ENCODE data around the gene VEZT.

VEZT gene

GRCh38 chr12:95208678-95209077 is 8.9 kb upstream of the VEZT start:
- Histone ChIP-seq H3K36me3 (ENCODE audit: control insufficient read depth, insufficient read depth, low read length) (no peaks in the 10 kb centered on the region; the same call in 1 of the 2 replicates), H3K27me3 (ENCODE audit: control insufficient read depth, insufficient read depth, low read length) (no peaks in the 10 kb centered on the region), H3K27ac (ENCODE audit: low read length) (no peak overlapping the region), H3K9me3 (ENCODE audit: control insufficient read depth, insufficient read depth, low read length) (no peaks in the 10 kb centered on the region), H3K4me3 (ENCODE audit: low read length) (no peak overlapping the region), H3K4me1 (ENCODE audit: control insufficient read depth, insufficient read depth, low read length) (peaks cover 8% of the 10 kb centered on the region)
- DNase-seq (ENCODE audit: low read depth, low spot score): no peak
- WGBS (ENCODE audit: insufficient coverage, insufficient read length): no CpG with 5 or more reads among the region's 7 CpGs

- Histone ChIP-seq H3K4me3 (ENCODE audit: low read length) (no peak overlapping the region), H3K36me3 (ENCODE audit: control insufficient read depth, insufficient read depth, low read length) (no peaks in the 10 kb centered on the region; the same call in 1 of the 2 replicates), H3K27me3 (ENCODE audit: control insufficient read depth, insufficient read depth, low read length) (no peaks in the 10 kb centered on the region), H3K27ac (ENCODE audit: low read length) (no peak overlapping the region), H3K9me3 (ENCODE audit: control insufficient read depth, insufficient read depth, low read length) (no peaks in the 10 kb centered on the region), H3K4me1 (ENCODE audit: control insufficient read depth, insufficient read depth, low read length) (peaks cover 4% of the 10 kb centered on the region)
- no CpG with 5 or more reads among the region's 4 CpGs for WGBS (ENCODE audit: insufficient coverage, insufficient read length)
- no peak for DNase-seq (ENCODE audit: low read depth, low spot score)
These were observed 5.0 kb upstream of the VEZT start for GRCh38 chr12:95212586-95212985.

- Histone ChIP-seq H3K27ac (ENCODE audit: low read length) (no peak overlapping the region), H3K9me3 (ENCODE audit: control insufficient read depth, insufficient read depth, low read length) (no peaks in the 10 kb centered on the region), H3K4me1 (ENCODE audit: control insufficient read depth, insufficient read depth, low read length) (peaks cover 2% of the 10 kb centered on the region), H3K27me3 (ENCODE audit: control insufficient read depth, insufficient read depth, low read length) (no peaks in the 10 kb centered on the region), H3K36me3 (ENCODE audit: control insufficient read depth, insufficient read depth, low read length) (no peaks in the 10 kb centered on the region), H3K4me3 (ENCODE audit: low read length) (no peak overlapping the region)
- no CpG with 5 or more reads among the region's 4 CpGs for WGBS (ENCODE audit: insufficient coverage, insufficient read length)
- DNase-seq (ENCODE audit: low read depth, low spot score): no peak
These were observed 4.5 kb upstream of the VEZT start for GRCh38 chr12:95213119-95213518.

- Histone ChIP-seq H3K27me3 (ENCODE audit: control insufficient read depth, insufficient read depth, low read length) (no peaks in the 10 kb centered on the region), H3K4me3 (ENCODE audit: low read length) (no peak overlapping the region), H3K36me3 (ENCODE audit: control insufficient read depth, insufficient read depth, low read length) (no peaks in the 10 kb centered on the region), H3K27ac (ENCODE audit: low read length) (no peak overlapping the region), H3K9me3 (ENCODE audit: control insufficient read depth, insufficient read depth, low read length) (no peaks in the 10 kb centered on the region), H3K4me1 (ENCODE audit: control insufficient read depth, insufficient read depth, low read length) (no peaks in the 10 kb centered on the region; the same call in 1 of the 2 replicates)
- no CpG with 5 or more reads among the region's 1 CpG for WGBS (ENCODE audit: insufficient coverage, insufficient read length)
- DNase-seq (ENCODE audit: low read depth, low spot score): no peak
These were observed 3.7 kb upstream of the VEZT start for GRCh38 chr12:95213928-95214327.

- no peak for DNase-seq (ENCODE audit: low read depth, low spot score)
- Histone ChIP-seq H3K36me3 (ENCODE audit: control insufficient read depth, insufficient read depth, low read length) (no peaks in the 10 kb centered on the region), H3K27me3 (ENCODE audit: control insufficient read depth, insufficient read depth, low read length) (no peaks in the 10 kb centered on the region), H3K9me3 (ENCODE audit: control insufficient read depth, insufficient read depth, low read length) (no peaks in the 10 kb centered on the region), H3K4me3 (ENCODE audit: low read length) (no peak overlapping the region), H3K27ac (ENCODE audit: low read length) (no peak overlapping the region), H3K4me1 (ENCODE audit: control insufficient read depth, insufficient read depth, low read length) (no peaks in the 10 kb centered on the region; the same call in 1 of the 2 replicates)
- WGBS (ENCODE audit: insufficient coverage, insufficient read length): no CpG with 5 or more reads among the region's 3 CpGs
These were observed 3.1 kb upstream of the VEZT start for GRCh38 chr12:95214466-95214865.

GRCh38 chr12:95215949-95216348 is 1.7 kb upstream of the VEZT start:
- H3K36me3 ChIP-seq (ENCODE audit: control insufficient read depth, insufficient read depth, low read length): no peaks in the 10 kb centered on the region
- no peaks in the 10 kb centered on the region; the same call in 1 of the 2 replicates for H3K4me1 ChIP-seq (ENCODE audit: control insufficient read depth, insufficient read depth, low read length)
- no CpG with 5 or more reads among the region's 1 CpG for WGBS (ENCODE audit: insufficient coverage, insufficient read length)
- peak overlapping the region; percentile 91; the same call in 1 of the 2 replicates for H3K4me3 ChIP-seq (ENCODE audit: low read length)
- H3K9me3 ChIP-seq (ENCODE audit: control insufficient read depth, insufficient read depth, low read length): no peaks in the 10 kb centered on the region
- DNase-seq (ENCODE audit: low read depth, low spot score): no peak
- no peaks in the 10 kb centered on the region for H3K27me3 ChIP-seq (ENCODE audit: control insufficient read depth, insufficient read depth, low read length)
- no peak overlapping the region for H3K27ac ChIP-seq (ENCODE audit: low read length)

- Histone ChIP-seq H3K27me3 (ENCODE audit: control insufficient read depth, insufficient read depth, low read length) (no peaks in the 10 kb centered on the region), H3K27ac (ENCODE audit: low read length) (no peak overlapping the region), H3K4me3 (ENCODE audit: low read length) (peak overlapping the region; percentile 91), H3K4me1 (ENCODE audit: control insufficient read depth, insufficient read depth, low read length) (peaks cover 1% of the 10 kb centered on the region), H3K36me3 (ENCODE audit: control insufficient read depth, insufficient read depth, low read length) (no peaks in the 10 kb centered on the region), H3K9me3 (ENCODE audit: control insufficient read depth, insufficient read depth, low read length) (no peaks in the 10 kb centered on the region)
- no peak for DNase-seq (ENCODE audit: low read depth, low spot score)
- WGBS (ENCODE audit: insufficient coverage, insufficient read length): no CpG with 5 or more reads among the region's 45 CpGs
These were observed 763 bp upstream of the VEZT start for GRCh38 chr12:95216711-95217376.

- Histone ChIP-seq H3K36me3 (ENCODE audit: control insufficient read depth, insufficient read depth, low read length) (no peaks in the 10 kb centered on the region), H3K4me3 (ENCODE audit: low read length) (peak overlapping the region; percentile 60; the same call in 1 of the 2 replicates), H3K9me3 (ENCODE audit: control insufficient read depth, insufficient read depth, low read length) (no peaks in the 10 kb centered on the region), H3K4me1 (ENCODE audit: control insufficient read depth, insufficient read depth, low read length) (peaks cover 1% of the 10 kb centered on the region), H3K27me3 (ENCODE audit: control insufficient read depth, insufficient read depth, low read length) (no peaks in the 10 kb centered on the region), H3K27ac (ENCODE audit: low read length) (no peak overlapping the region)
- no peak for DNase-seq (ENCODE audit: low read depth, low spot score)
- WGBS (ENCODE audit: insufficient coverage, insufficient read length): no CpG with 5 or more reads among the region's 35 CpGs
These were observed 835 bp downstream of the VEZT start for GRCh38 chr12:95218150-95219133.

- DNase-seq (ENCODE audit: low read depth, low spot score): no peak
- no CpG with 5 or more reads among the region's 4 CpGs for WGBS (ENCODE audit: insufficient coverage, insufficient read length)
- Histone ChIP-seq H3K36me3 (ENCODE audit: control insufficient read depth, insufficient read depth, low read length) (no peaks in the 10 kb centered on the region), H3K9me3 (ENCODE audit: control insufficient read depth, insufficient read depth, low read length) (no peaks in the 10 kb centered on the region), H3K27me3 (ENCODE audit: control insufficient read depth, insufficient read depth, low read length) (no peaks in the 10 kb centered on the region), H3K4me3 (ENCODE audit: low read length) (no peak overlapping the region), H3K27ac (ENCODE audit: low read length) (no peak overlapping the region), H3K4me1 (ENCODE audit: control insufficient read depth, insufficient read depth, low read length) (peaks cover 1% of the 10 kb centered on the region; the same call in 1 of the 2 replicates)
These were observed 2.6 kb downstream of the VEZT start for GRCh38 chr12:95220190-95220589.

- Histone ChIP-seq H3K4me1 (ENCODE audit: control insufficient read depth, insufficient read depth, low read length) (peaks cover 1% of the 10 kb centered on the region; the same call in 1 of the 2 replicates), H3K36me3 (ENCODE audit: control insufficient read depth, insufficient read depth, low read length) (no peaks in the 10 kb centered on the region), H3K27ac (ENCODE audit: low read length) (no peak overlapping the region), H3K27me3 (ENCODE audit: control insufficient read depth, insufficient read depth, low read length) (no peaks in the 10 kb centered on the region), H3K9me3 (ENCODE audit: control insufficient read depth, insufficient read depth, low read length) (no peaks in the 10 kb centered on the region), H3K4me3 (ENCODE audit: low read length) (no peak overlapping the region)
- no peak for DNase-seq (ENCODE audit: low read depth, low spot score)
These were observed 3.1 kb downstream of the VEZT start for GRCh38 chr12:95220726-95221125.

All from iPS DF 6.9 (cell line).